Cardiac septum (tissue), 1 donor: ENCODE results near the gene SPECC1L. TPM values are rescaled to one million over a fixed set of nuclear protein-coding genes. Genes with fewer than 3 reads are reported as not detected.

Source experiments
- DNase-seq: peaks from one replicate; pipeline ENCODE4 v3.0.0-alpha.2; 2020; ENCODE audit warnings: low spot score
- intact Hi-C: fragments of 100-400 bp; cut with DNase I; formaldehyde crosslinking; loops from one replicate; pipeline ENCODE4 v1.14.0; 2022
- total RNA-seq: library from RNA; stranded (reverse); fragmentation: NEBNext Ultra II Directional; extraction: Animal tissue kit (Norgen Biotek cat#: 25700); gene quantifications from one replicate; pipeline ENCODE4 v1.2.1, GENCODE V29; 2021
- donor health status: DM: no; HTN: no; CAD: no.

The SPECC1L gene
- total RNA-seq, 1 donor from 2014 or later = 52.8 TPM

DNA sequence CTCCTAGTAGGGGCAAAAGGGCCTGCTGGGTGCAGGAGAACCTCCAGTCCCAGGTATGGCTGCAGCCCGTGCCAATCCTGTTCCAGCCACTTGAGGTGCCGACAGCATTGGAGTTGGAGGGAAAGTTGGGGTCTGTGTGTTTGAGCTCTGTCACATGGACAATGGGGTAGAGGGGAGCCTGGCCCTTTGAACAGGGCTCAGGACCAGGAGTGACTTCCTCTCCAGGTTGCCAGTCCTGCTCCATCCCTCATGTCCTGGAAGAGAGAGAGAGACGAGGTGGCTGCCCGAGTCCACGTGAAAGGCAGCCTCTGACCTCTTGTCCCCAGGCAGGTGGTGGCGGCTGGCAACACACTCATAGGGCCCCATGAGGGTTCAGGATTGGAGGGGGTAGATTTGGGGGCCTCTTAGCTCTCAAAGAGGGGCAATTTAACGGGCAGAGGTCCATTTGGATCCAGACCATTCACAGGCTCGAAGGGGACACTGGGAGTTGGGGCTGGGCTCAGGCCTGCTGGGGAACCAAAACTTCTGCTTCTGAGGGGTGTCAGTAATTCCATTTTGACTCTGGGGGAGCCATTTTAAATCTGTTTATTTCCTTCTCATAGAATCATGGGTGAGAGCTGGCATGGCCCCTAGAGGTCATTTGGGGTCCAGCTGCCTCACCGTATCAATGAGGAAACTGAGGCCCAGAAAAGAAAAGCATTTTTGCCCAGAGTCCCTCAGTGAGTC lies 160.8 kb downstream of the SPECC1L start:
- DNase-seq = no peak
- intact Hi-C loops = loop anchor here (5.0 kb wide), 1 partner anchor 36 kb away; no protein-coding TSS in a partner anchor

DNA sequence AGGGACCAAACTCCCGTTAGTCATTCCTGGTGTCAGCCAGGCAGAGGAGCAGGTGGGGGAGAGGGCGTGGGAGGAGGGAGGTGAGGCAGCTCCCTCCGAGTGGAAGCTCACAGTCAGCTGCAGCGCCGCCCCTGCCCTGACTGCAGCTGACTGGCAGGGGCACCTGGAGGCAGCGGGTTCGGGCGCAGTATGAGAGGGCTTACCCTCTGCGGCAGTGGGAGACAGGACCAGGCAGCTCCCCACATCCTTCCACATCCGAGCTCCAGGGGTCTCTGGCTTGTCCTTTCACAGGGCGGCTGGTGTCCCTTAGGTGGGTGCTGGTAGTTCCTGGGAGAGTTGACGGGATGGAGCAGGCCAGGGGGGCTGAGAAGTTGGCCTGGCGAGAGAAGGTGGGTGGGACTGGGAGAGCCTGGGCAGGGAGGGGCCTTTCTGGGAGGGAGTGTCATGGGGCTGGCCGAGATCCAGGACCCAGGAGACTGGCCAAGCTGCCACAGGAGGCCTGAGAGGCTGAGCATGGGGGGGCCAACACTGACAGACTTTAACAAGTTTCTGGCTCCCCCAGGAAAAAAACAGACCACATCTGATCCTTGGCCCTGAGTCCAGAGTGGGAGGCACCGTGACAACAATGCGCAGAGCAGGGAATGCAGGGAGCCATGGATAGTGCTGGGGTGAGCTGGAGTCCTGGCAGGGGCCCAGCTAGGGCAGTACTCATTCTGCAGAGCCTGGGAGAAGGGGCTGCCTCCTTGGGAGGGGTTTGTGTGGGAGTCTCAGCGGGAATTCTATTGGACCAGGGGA lies 161.6 kb downstream of the SPECC1L start:
- intact Hi-C loops = loop anchor here (5.0 kb wide), 1 partner anchor 35 kb away; no protein-coding TSS in a partner anchor
- DNase-seq = peak; percentile 90

DNA sequence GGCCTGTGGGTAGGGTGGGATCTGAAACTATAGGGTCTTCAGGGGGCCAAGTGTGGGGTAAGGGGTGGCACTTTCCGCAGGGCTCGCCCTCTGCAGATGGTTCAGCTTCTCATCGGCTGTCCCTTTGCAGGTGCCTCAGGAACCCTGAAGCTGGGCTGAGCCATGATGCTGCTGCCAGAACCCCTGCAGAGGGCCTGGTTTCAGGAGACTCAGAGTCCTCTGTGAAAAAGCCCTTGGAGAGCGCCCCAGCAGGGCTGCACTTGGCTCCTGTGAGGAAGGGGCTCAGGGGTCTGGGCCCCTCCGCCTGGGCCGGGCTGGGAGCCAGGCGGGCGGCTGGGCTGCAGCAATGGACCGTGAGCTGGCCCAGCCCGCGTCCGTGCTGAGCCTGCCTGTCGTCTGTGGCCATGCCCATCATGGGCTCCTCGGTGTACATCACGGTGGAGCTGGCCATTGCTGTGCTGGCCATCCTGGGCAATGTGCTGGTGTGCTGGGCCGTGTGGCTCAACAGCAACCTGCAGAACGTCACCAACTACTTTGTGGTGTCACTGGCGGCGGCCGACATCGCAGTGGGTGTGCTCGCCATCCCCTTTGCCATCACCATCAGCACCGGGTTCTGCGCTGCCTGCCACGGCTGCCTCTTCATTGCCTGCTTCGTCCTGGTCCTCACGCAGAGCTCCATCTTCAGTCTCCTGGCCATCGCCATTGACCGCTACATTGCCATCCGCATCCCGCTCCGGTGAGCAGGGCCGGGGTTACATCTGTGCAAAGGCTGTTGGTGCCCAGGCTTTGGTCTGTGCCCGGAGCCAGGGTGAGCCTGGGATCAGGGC lies 162.6 kb downstream of the SPECC1L start:
- intact Hi-C loops = loop anchor here (5.0 kb wide), 1 partner anchor 34 kb away; no protein-coding TSS in a partner anchor
- no peak for DNase-seq

DNA sequence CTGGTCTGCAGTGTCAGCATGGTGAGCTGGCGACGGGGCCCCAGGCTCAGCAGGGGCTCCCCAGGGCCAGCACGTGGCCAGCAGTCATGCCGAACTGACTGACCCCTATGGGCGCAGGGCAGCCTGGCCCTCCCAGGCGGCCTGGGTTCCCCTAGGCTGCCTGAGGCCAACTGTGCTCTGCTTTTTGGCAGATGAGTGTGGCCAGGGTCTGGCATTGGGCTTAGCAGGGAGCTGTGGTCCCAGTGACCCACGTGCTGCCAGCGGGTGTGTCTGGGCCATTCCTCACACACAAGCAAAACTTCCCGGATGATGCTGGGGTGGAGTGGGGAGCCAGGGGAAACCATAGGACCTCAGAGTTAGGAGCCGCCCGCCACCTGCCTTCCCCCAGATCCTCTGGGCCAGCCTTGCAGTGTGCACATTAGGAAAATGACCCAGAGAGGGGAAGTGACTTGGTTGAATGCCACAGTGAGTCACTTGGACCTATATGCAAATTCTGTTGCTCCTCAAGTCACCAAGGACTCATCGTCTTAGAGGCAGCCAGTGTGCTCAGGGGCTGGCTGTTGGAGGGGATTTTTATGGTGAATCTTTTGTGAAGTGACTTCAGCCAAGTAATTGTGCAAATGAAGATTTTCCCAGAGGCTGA lies 163.3 kb downstream of the SPECC1L start:
- intact Hi-C loops = loop anchor here (5.0 kb wide), 1 partner anchor 33 kb away; no protein-coding TSS in a partner anchor
- no peak for DNase-seq

DNA sequence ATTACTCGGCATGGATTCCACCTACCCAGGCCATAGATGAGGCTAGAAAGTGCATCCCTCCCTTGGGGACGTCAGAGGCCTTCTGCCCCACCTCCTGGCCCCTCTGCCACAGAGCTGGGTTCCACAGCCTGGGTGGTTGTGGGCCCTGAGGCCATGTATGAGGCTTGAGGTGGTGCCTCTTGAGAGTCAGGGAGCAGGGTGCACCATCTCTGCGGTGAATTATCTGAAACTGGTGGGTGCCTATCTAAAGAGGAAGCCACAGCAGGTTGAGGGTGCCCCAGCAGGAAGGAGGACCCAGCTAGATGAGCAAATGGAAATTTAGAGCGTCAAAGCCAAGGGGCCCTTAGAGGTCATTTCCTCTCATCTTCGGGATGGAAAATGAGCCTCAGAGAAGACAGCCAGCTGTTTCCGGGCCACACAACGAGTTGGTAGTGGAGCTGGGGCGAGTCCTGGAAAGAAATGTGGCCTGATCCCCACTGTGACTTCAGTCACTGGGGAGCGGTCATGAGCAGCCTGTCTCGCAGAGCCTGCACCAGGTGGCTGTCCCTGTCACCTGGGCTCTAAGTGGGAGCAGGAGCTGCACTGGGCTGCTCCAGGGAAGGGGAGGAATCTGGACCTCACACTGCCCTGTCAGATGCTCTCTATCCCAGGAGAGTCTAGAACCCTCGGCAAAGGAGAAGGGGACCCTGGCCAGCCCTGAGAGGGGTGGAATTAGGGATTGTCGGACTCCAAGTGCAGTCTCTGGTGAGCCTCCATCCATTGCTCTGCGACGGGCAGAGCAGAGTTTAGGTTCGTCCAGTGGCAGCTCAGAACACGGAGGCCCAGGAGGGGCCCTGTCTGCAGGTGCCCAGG lies 164.1 kb downstream of the SPECC1L start:
- intact Hi-C loops = loop anchor here (5.0 kb wide), 1 partner anchor 33 kb away; no protein-coding TSS in a partner anchor
- DNase-seq = peak; percentile 39

DNA sequence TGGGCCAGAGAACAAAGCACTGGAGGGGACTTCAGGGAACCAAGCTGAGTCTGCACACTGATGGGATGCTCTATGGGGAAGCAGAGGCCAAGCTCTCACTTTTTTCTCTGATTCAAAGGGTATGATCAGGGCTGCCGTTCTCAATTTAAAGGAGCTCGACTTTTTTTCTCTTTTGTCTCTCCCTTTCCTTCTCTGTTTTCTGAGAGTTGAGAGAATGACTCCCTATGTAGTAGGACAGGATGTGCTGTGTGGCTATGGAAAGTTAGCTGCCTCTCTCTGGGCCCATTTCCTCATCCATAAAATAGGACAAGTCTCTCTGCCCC lies 164.7 kb downstream of the SPECC1L start:
- intact Hi-C loops = no loop called here

DNA sequence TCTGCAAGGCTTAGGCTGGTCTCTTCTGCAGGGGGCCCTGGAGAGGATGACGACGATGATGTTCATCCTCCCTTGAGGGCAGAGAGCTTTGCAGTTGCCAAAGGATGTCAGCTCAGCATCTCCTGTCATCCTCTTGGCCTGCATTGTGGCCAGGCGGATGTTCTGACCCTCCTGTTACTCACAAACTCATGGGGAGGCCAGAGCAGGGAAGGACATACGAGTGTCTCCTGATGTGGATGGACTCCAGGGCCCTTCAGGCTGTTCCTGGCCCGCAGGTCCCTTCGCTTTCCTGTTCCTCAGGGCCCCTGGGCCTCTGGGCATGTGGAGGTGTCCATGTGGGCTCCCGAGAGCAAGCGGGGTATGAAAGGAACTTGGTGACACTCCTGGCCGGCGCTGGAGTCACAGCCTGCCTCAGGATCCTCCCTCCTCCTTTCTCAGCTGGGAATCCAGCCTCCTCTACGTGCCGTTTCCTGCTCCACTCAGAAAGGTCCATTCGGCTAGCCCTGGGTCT lies 165.3 kb downstream of the SPECC1L start:
- DNase-seq = peak; percentile 75

More for the DNA sequence above, 164.7 kb downstream of the SPECC1L start:
- no peak for DNase-seq

DNA sequence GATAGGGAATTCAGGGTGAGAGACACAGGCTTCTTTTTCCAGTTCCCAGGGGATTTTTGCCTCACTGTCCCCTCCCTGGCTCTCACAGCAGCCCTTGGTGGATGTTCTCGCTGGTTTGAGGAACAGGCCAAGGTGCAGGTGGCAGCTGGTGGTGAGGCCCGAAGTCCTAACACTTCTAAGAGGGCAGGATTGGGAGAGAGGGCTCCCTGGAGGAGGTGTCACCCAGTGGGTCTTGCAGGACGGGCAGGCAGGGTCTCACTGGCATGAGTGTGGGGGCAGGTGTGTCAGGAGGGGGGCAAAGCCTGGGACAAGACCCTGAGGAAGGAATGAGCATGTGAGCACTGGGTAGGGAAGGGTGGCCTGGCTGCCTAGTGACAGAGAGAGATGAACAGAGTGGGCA lies 165.9 kb downstream of the SPECC1L start:
- intact Hi-C loops = no loop called here
- peak; percentile 57 for DNase-seq

More for the DNA sequence above, 165.3 kb downstream of the SPECC1L start:
- intact Hi-C loops = no loop called here

DNA sequence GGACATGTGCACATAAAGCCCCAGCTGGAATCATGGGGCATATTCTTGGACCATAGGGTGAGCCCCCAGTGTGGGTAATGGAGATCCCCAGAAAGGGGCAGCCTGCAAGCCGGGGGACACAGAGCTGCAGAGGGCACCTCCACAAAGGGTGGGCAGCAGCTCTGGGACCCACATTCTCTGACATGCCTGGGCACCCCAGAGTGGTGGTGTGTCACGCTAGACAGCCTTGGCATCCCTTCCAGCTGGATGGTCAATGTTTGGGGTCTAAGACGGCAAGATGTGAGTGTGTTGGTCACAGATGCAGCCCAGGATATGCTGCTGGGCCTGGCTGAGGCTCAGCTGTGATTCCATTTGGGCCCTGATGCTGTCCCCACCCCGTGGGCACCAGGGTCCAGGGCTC lies 166.5 kb downstream of the SPECC1L start:
- DNase-seq = peak; percentile 29
- intact Hi-C loops = no loop called here

DNA sequence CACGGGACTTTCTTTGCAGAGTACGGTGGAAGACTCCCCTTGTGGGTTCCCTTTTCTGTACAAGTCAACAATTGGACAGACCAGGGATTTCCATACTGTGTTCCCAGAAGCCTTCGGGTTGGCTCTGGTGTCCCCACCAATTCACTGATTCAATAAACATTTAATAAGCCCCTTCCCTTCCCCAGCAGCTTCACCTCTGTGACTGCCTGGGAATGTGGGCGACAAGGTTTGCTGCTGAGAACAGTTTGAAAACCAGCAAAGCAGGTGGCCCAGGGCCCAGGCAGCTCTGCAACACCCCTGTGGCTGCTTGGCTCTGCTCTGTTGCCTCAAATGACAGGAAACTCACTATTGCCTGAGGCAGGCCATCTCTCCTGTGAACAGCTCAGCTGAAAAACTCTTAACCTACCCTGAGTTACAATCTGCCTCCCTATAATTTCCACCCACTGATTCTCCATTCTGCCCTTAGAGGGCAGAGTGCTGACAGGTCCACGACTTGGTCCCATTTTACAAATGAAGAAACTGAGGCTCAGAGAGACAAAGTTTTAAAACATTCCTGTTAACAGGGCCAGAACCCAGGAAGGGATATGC lies 167.2 kb downstream of the SPECC1L start:
- intact Hi-C loops = no loop called here
- peak; percentile 72 for DNase-seq

DNA sequence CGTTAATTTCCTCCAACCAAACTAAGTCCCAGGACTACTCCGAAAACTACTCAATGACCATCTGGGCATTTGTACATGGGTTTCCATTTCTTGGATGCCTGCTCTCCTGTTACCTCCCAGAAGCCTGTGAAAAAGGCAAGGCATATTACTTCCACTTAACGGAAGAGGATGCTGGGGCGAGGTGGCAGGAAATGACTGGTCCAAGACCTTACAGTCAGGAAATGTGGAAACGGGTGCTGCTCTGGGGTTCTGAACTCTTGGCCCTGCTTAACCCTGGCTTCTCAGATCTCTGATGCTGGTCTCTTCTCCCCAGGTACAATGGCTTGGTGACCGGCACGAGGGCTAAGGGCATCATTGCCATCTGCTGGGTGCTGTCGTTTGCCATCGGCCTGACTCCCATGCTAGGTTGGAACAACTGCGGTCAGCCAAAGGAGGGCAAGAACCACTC lies 169.7 kb downstream of the SPECC1L start:
- intact Hi-C loops = loop anchor here (5.0 kb wide), 1 partner anchor 47 kb away; no protein-coding TSS in a partner anchor

DNA sequence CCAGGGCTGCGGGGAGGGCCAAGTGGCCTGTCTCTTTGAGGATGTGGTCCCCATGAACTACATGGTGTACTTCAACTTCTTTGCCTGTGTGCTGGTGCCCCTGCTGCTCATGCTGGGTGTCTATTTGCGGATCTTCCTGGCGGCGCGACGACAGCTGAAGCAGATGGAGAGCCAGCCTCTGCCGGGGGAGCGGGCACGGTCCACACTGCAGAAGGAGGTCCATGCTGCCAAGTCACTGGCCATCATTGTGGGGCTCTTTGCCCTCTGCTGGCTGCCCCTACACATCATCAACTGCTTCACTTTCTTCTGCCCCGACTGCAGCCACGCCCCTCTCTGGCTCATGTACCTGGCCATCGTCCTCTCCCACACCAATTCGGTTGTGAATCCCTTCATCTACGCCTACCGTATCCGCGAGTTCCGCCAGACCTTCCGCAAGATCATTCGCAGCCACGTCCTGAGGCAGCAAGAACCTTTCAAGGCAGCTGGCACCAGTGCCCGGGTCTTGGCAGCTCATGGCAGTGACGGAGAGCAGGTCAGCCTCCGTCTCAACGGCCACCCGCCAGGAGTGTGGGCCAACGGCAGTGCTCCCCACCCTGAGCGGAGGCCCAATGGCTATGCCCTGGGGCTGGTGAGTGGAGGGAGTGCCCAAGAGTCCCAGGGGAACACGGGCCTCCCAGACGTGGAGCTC lies 170.2 kb downstream of the SPECC1L start:
- peak; percentile 73 for DNase-seq

More for the DNA sequence above, 169.7 kb downstream of the SPECC1L start:
- peak; percentile 89 for DNase-seq

DNA sequence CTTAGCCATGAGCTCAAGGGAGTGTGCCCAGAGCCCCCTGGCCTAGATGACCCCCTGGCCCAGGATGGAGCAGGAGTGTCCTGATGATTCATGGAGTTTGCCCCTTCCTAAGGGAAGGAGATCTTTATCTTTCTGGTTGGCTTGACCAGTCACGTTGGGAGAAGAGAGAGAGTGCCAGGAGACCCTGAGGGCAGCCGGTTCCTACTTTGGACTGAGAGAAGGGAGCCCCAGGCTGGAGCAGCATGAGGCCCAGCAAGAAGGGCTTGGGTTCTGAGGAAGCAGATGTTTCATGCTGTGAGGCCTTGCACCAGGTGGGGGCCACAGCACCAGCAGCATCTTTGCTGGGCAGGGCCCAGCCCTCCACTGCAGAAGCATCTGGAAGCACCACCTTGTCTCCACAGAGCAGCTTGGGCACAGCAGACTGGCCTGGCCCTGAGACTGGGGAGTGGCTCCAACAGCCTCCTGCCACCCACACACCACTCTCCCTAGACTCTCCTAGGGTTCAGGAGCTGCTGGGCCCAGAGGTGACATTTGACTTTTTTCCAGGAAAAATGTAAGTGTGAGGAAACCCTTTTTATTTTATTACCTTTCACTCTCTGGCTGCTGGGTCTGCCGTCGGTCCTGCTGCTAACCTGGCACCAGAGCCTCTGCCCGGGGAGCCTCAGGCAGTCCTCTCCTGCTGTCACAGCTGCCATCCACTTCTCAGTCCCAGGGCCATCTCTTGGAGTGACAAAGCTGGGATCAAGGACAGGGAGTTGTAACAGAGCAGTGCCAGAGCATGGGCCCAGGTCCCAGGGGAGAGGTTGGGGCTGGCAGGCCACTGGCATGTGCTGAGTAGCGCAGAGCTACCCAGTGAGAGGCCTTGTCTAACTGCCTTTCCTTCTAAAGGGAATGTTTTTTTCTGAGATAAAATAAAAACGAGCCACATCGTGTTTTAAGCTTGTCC lies 171.0 kb downstream of the SPECC1L start:
- intact Hi-C loops = loop anchor here (5.0 kb wide), 1 partner anchor 46 kb away; no protein-coding TSS in a partner anchor
- peak; percentile 73 for DNase-seq

More for the DNA sequence above, 170.2 kb downstream of the SPECC1L start:
- intact Hi-C loops = loop anchor here (5.0 kb wide), 1 partner anchor 46 kb away; no protein-coding TSS in a partner anchor

DNA sequence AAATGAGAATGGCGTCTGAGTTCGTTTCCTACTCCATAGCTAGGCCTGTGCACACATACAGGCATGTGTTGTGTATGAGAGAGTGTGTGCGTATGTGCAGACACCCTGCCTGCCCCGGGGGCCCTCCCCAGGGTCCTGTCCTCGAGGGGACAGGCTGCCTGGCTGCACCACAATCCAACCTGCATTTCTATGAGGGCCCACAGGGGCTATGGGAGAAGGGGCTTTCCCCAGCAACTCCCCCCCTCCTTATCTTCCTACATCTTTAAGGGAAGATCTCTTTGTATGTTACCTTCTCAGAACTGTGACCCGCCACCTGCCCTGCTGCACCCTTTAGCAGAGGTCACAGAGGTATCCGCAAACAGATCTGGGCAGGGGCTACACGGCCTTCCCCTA lies 171.7 kb downstream of the SPECC1L start:
- no peak for DNase-seq
- intact Hi-C loops = loop anchor here (5.0 kb wide), 1 partner anchor 45 kb away; no protein-coding TSS in a partner anchor

DNA sequence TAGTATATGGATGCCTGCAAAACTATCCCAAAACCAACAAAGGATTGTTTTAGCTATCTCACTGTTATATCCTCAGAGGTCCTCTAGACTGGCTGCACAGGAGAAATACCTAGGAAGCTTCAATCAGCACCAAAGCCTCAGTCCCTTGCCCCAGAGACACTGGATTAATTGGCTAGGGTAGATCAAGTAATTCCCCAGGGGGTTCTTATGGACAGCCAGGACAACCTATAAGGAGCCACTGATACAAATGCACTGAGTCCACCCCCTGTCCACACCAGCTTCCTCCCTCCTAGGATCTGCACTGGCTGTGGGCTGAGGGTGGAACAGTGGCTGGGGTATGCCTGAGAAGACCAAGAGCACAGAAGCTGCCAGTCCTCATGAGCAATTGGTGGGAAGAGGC lies 173.0 kb downstream of the SPECC1L start:
- peak; percentile 14 for DNase-seq
- intact Hi-C loops = loop anchor here (5.0 kb wide), 1 partner anchor 44 kb away; no protein-coding TSS in a partner anchor

DNA sequence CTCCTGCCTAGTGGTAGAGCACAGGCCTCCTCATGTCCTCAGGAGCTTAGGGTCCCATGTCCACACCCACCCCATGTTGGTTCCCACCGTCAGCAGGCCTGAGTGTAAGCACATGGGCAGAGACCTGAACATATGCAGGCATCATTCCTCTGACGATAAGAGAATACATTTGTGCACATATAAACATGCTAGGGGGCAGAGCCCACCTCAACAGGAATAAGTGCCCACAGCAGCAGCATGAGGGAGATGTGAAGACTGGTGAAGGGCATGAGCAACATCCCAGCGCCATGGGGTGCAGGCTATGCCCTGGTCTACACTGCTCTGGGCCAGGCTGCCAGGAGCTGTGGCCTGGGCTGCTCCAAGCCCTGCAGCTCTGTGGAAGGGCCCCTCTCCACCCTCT lies 173.6 kb downstream of the SPECC1L start:
- intact Hi-C loops = loop anchor here (5.0 kb wide), 1 partner anchor 43 kb away; no protein-coding TSS in a partner anchor
- no peak for DNase-seq
